Duodenal mucosa (tissue), 2 donors: ENCODE results near the gene PDE4B.

ENCODE experiments used
- H3K27ac ChIP-seq: one replicate; pipeline ENCODE4 v1.7.0; 2013; ENCODE audit warnings: low read depth, low read length
- H3K27me3 ChIP-seq, 2 donors: one replicate each; pipeline ENCODE4 v1.7.0; 2013; ENCODE audit warnings: low read length in 2 of 2, control low read depth in 1 of 2; ENCODE audit not compliant: insufficient read depth in 2 of 2, control insufficient read depth in 1 of 2
- H3K36me3 ChIP-seq, 2 donors: one replicate each; pipeline ENCODE4 v1.7.0; 2013; ENCODE audit warnings: low read length in 2 of 2, control low read depth in 1 of 2; ENCODE audit not compliant: insufficient read depth in 2 of 2, control insufficient read depth in 1 of 2
- H3K4me1 ChIP-seq, 2 donors: one replicate each; pipeline ENCODE4 v1.7.0; 2013; ENCODE audit warnings: low read length in 2 of 2, control low read depth in 1 of 2; ENCODE audit not compliant: insufficient read depth in 2 of 2, control insufficient read depth in 1 of 2
- H3K4me3 ChIP-seq, 2 donors: one replicate each; pipeline ENCODE4 v1.7.0; 2013; ENCODE audit warnings: low read length in 2 of 2, low read depth in 1 of 2
- H3K9ac ChIP-seq, 2 donors: one replicate each; pipeline ENCODE4 v1.7.0; 2013; ENCODE audit warnings: low read length in 2 of 2, low read depth in 1 of 2
- H3K9me3 ChIP-seq, 2 donors: one replicate each; pipeline ENCODE4 v1.7.0; 2013; ENCODE audit warnings: low read length in 2 of 2, control low read depth in 1 of 2; ENCODE audit not compliant: control insufficient read depth in 1 of 2

The PDE4B gene

DNA sequence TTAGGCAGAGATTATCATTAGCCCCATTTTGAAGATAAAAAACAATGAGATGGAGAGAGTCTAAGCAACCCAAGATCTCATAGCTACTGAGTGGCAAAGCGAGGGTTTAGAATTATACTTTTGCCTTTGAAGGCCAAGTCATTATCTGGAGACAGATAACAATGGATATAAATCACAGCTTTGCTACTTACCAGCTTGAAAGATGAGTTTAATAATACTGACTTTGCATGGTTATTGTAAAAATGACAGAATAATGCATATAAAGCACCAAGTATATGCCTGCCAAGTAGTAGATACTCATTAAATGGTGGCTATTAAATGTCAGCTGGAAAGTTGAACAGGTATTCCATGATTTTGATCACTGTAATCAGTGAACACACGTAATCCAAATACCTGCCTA is 499.6 kb downstream of the PDE4B start:
- Histone ChIP-seq H3K9ac (no peak overlapping the region), H3K4me3 (no peak overlapping the region), H3K9me3 (no peaks in the 10 kb centered on the region), H3K36me3 (no peaks in the 10 kb centered on the region), H3K27ac (no peak overlapping the region), H3K27me3 (no peaks in the 10 kb centered on the region), H3K4me1 (peaks cover 0 to 4% of the 10 kb centered on the region in 2 donors)

DNA sequence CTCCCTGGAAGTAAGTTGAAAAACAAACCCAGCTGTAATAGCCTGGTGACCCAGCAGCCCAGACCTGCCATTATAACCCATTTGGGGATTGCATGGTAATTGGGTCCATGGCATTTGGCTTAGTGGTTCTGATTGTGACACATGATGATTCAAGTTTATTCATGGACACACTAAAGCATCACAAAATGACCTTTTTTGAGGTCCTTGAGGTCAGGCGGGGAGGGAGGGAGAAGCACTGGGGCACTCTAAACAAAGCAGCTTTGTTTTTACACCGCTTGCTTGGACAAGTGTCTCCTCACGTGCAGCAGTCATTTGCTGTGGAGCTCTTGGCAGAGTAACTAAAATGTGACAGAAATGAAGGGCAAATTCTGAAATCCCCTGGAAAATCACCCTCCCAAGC is 500.2 kb downstream of the PDE4B start:
- Histone ChIP-seq H3K4me1 (peaks cover 0 to 8% of the 10 kb centered on the region in 2 donors), H3K9ac (no peak overlapping the region), H3K27ac (no peak overlapping the region), H3K36me3 (no peaks in the 10 kb centered on the region), H3K27me3 (no peaks in the 10 kb centered on the region), H3K4me3 (no peak overlapping the region), H3K9me3 (no peaks in the 10 kb centered on the region)

DNA sequence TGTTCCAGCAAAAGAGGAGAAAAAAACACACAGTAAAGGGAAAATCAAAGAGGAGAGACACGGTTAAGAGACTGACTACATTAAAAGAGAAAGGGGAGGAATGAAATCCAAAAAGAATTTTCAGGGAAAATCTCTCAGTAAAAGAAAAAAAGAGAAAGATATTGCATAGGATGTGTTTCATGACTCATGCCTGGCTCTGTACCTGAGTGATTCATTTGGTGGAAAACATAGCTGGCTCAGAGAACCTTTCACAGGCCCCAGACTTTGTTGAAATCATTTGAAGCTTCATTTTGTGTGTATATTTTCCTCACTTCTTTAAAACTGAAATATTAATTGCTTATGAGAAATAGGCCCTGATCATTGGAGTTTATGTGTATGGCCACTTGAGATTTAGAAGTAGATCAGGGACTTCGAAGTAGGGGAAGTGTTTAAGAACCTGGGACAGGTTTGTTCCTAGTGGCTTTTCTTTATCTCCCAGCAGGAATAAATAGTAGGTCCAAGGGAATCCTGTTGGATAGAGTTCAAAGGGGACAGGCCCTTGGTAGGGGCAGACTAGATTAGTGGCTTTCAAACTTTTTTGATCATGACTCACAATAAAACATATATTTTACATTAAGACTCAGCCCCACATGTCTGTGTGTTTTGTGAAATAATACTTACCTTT is 502.1 kb downstream of the PDE4B start:
- Histone ChIP-seq H3K4me3 (no peak overlapping the region), H3K4me1 (peaks cover 0 to 11% of the 10 kb centered on the region in 2 donors), H3K27ac (no peak overlapping the region), H3K36me3 (no peaks in the 10 kb centered on the region), H3K9ac (no peak overlapping the region), H3K9me3 (no peaks in the 10 kb centered on the region), H3K27me3 (no peaks in the 10 kb centered on the region)

DNA sequence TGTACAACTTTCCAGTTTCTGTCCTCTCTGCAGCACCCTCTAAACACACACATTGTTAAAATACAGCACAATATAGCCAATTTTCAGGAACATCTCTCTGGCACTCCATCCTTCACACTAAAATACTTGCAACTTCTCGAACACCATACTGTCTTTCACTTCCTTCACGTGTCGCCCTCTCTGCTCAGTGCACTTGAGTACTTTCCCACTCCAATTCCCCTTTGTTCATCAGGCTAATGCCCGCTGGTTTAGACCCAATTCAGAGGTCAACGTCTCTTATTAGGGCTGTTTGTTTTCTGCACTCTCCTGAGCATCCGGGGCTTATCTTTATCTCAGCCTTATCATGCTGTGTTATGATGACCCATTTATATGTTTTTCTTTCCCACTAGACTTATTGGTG is 503.1 kb downstream of the PDE4B start:
- Histone ChIP-seq H3K9ac (no peak overlapping the region), H3K4me1 (peaks cover 0 to 13% of the 10 kb centered on the region in 2 donors), H3K27ac (no peak overlapping the region), H3K36me3 (no peaks in the 10 kb centered on the region), H3K27me3 (no peaks in the 10 kb centered on the region), H3K9me3 (no peaks in the 10 kb centered on the region), H3K4me3 (no peak overlapping the region)

DNA sequence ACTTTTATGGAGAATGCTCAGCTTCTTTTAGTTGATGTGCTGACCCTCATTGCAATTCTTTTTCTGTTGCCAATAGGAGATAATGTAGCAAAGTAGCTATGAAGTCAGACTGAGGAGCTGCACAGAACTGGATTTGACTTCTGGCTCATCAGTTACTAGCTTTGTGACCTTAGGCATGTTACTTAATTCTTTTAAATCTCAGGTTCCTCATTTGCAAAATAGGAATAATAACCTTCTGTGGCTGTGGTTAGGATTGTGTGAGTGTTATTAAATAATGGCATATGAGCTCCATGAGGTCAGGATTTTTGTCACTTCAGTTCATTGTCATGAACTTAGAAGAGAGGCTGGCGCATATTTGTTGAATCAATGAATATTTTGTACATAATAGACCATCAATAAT is 503.7 kb downstream of the PDE4B start:
- Histone ChIP-seq H3K4me1 (peaks cover 5 to 16% of the 10 kb centered on the region in 2 donors), H3K27me3 (no peaks in the 10 kb centered on the region), H3K36me3 (no peaks in the 10 kb centered on the region), H3K9ac (no peak overlapping the region), H3K9me3 (no peaks in the 10 kb centered on the region), H3K27ac (no peak overlapping the region), H3K4me3 (no peak overlapping the region)

DNA sequence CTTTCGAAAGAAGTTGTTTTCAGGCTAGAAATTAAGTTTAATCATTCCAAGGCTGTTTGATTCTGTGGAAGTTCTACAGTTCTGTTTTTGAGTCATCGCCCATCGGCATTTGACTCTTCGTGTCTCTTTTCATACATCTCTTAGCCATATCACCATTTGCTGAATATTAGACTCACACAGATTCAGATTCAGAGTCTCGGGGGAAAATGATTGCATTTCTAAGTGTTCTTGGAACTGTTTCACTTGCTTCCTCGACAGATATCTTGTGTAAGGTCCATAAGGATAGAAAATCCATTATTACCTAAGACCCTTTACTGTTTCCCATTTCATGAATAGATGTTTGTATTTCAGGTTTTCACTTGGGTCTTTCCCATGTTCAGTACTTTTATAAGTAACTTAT is 504.3 kb downstream of the PDE4B start:
- no peak overlapping the region for H3K27ac ChIP-seq
- H3K4me3 ChIP-seq = no peak overlapping the region
- no peaks in the 10 kb centered on the region for H3K27me3 ChIP-seq
- H3K9me3 ChIP-seq = no peaks in the 10 kb centered on the region
- no peak overlapping the region for H3K9ac ChIP-seq
- H3K4me1 ChIP-seq = peaks cover 11 to 20% of the 10 kb centered on the region in 2 donors
- H3K36me3 ChIP-seq = no peaks in the 10 kb centered on the region

DNA sequence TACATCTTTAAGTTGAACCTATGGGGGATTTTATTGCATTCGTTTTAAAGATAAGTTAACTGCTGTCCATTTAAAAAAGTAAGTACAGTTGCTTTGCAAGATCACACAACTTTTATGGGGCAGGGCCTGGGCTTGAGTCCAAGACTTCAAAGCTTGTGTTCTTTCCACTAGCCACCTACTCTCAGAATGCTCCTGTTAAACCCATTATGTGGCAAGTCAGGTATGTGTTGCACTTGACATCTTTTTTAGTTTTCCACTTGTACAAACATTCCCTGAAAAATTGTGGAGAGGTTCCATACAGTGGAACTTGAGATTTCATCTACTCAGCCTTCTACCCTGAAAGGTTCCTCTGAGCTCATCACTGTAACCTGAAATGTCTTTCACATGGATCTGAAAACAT is 505.8 kb downstream of the PDE4B start:
- H3K9me3 ChIP-seq = no peaks in the 10 kb centered on the region
- H3K9ac ChIP-seq = no peak overlapping the region
- no peaks in the 10 kb centered on the region for H3K36me3 ChIP-seq
- no peak overlapping the region for H3K4me3 ChIP-seq
- no peak overlapping the region for H3K27ac ChIP-seq
- H3K27me3 ChIP-seq = no peaks in the 10 kb centered on the region
- H3K4me1 ChIP-seq = peaks cover 11 to 25% of the 10 kb centered on the region in 2 donors

DNA sequence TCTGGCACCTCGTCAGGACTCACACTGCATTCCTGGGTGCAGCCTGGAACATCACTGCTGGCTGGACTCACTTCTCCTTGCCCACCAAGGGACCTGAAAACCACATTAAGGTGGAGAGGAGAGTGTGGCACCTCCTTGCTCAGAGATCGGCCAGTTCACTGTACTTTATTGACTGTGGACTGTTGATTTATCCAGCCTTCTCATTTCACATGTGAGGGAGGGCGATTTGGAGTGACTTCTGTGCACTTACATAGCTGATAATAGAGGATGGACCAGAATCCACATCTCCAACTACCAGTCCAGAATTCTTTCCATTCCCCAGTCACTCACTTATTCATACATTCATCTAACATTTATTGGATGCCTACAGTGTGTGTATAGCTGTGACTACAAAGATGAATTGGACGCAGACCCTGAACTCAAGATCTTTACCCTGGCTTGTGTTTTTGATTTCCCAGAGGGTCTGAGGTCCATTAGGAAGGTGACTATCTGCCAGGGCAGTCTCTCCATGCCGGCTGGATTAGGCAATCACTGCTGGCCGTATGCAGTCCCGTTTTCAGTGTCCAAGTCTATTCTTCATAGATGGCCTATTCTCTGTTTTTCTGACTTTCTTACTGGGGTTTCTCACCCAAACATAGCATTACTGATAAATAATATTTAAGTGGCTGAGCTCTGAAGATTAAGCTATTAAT is 507.7 kb downstream of the PDE4B start:
- peaks cover 11 to 25% of the 10 kb centered on the region in 2 donors for H3K4me1 ChIP-seq
- H3K27me3 ChIP-seq = no peaks in the 10 kb centered on the region
- H3K9me3 ChIP-seq = no peaks in the 10 kb centered on the region
- H3K36me3 ChIP-seq = no peaks in the 10 kb centered on the region
- H3K9ac ChIP-seq = peak overlapping the region; percentile 26 to 30
- no peak overlapping the region for H3K4me3 ChIP-seq
- H3K27ac ChIP-seq = no peak overlapping the region

DNA sequence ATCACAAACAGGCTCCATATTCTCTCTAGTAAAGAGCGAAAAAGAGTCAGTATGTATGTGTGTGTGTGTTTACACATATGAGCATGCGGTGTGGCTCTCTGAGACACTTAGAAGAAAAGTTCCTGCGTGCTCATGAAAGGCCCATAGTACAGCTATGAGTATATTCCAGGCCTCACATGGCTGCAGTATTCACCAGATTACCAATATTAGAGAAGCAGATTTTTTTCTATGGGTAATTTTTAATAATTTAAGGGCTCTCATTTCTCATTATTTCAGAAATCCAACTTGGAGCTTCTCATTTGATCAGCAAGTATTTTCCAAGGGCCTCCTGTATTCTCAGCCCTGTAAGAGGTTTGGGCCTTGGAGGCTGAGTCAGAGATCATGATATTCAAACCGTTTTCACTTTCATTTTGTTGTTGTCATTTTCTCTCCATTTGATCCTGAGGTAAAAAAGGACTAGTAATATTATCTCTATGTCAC is 508.3 kb downstream of the PDE4B start:
- Histone ChIP-seq H3K4me1 (peaks cover 11 to 25% of the 10 kb centered on the region in 2 donors), H3K9ac (peak overlapping the region; percentile 26 to 30), H3K27me3 (no peaks in the 10 kb centered on the region), H3K9me3 (no peaks in the 10 kb centered on the region), H3K27ac (no peak overlapping the region), H3K36me3 (no peaks in the 10 kb centered on the region), H3K4me3 (peak overlapping the region; percentile 51 to 58)

DNA sequence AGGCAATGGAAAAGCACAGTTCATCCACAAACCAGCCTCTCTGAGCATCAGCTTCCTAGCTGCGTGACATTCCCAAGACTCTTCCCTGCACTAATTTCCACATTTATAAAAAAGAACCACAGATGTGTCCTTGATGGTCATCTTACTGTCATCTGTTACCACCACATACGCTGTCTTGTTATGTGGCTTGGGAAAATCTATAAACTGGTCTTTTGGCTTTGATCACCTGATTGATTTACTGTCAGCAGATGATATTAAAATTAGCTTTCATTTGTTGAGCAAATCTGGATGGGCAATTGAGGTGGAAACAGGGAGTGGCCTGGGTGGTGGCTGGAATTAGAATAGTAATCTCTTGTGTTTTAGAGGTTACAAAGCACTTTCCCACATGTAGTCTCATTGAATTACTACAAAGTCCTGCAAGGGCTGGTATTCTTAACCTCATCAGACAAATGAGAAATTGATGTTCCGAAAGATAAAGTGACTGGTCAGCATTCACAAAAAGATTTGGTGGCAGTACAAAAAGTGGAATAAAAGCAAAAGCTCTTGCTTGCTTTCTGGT is 509.6 kb downstream of the PDE4B start:
- peaks cover 11 to 25% of the 10 kb centered on the region in 2 donors for H3K4me1 ChIP-seq
- H3K4me3 ChIP-seq = no peak overlapping the region
- no peaks in the 10 kb centered on the region for H3K36me3 ChIP-seq
- no peaks in the 10 kb centered on the region for H3K27me3 ChIP-seq
- H3K27ac ChIP-seq = no peak overlapping the region
- H3K9me3 ChIP-seq = no peaks in the 10 kb centered on the region
- H3K9ac ChIP-seq = no peak overlapping the region
